ENCODE results near the gene GALNT18. TPM values are rescaled to one million over a fixed set of nuclear protein-coding genes. Genes with fewer than 3 reads are reported as not detected.

The GALNT18 gene
- total and polyA plus RNA-seq, 2 of the 4 experiments (the other 2 are of a cell fraction) = 9.5 to 11.3 TPM

GRCh38 chr11:11243590-11244469 is 378.0 kb downstream of the GALNT18 start:
- H2BK5ac ChIP-seq (ENCODE audit: low read depth, low read length, poor library complexity, severe bottlenecking) = no peak overlapping the region
- H2BK120ac ChIP-seq (ENCODE audit: low read depth, low read length) = no peak overlapping the region
- H3K36me3 ChIP-seq (ENCODE audit: control insufficient read depth, insufficient read depth, low read length) = no peaks in the 10 kb centered on the region
- CTCF ChIA-PET = no interaction called here
- no peaks in the 10 kb centered on the region; the same call in 1 of the 2 replicates for H3K9me1 ChIP-seq (ENCODE audit: insufficient read depth, low read length)
- H3K27me3 ChIP-seq (ENCODE audit: control insufficient read depth, insufficient read depth, low read length) = peaks cover 9% of the 10 kb centered on the region
- H3K4me1 ChIP-seq (ENCODE audit: control insufficient read depth, insufficient read depth, low read length) = no peaks in the 10 kb centered on the region
- no peak overlapping the region for H3K56ac ChIP-seq (ENCODE audit: extremely low read depth, insufficient read depth, low read length)
- no peak overlapping the region for H2AK9ac ChIP-seq (replicated peaks; ENCODE audit: low read depth, low read length, poor library complexity)
- H2AK5ac ChIP-seq (ENCODE audit: low read depth, low read length) = no peak overlapping the region
- POLR2A ChIA-PET (ENCODE audit: unreplicated experiment) = no interaction called here
- no peak overlapping the region for H3K18ac ChIP-seq (ENCODE audit: low read depth, low read length)
- H3K23ac ChIP-seq (ENCODE audit: low read depth, low read length) = no peak overlapping the region
- DNase-seq (no peak), ATAC-seq (ENCODE audit: low read depth) (no peak)
- H4K8ac ChIP-seq (ENCODE audit: low read depth in 2 of 2, low read length in 2 of 2) = no peak overlapping the region
- H2AFZ ChIP-seq (replicated peaks; ENCODE audit: low read length, poor library complexity) = no peak overlapping the region
- no peak overlapping the region for H2BK15ac ChIP-seq (ENCODE audit: low read depth, low read length)
- in situ Hi-C loops (cut with MboI; ENCODE audit: low sequenced_read_pairs) = no loop called here
- no peak overlapping the region for H3K14ac ChIP-seq (replicated peaks; ENCODE audit: low read depth, low read length)
- no TSS peak for BruUV-seq (replicated peaks)
- no peak overlapping the region for H3K4me3 ChIP-seq (ENCODE audit: insufficient read depth, low read depth, low read length)
- no peak overlapping the region for H3K27ac ChIP-seq (ENCODE audit: insufficient read depth, low read length)
- 18% methylated on average over 2 of the region's 9 CpGs; no CpG with 5 or more reads in 1 of the 2 experiments for WGBS, 2 experiments (ENCODE audit: extremely low coverage in 2 of 2, insufficient read length in 1 of 2)
- intact Hi-C loops (cut with micrococcal nuclease) = no loop called here
- H4K5ac ChIP-seq (ENCODE audit: low read depth, low read length) = no peak overlapping the region
- H3K4me2 ChIP-seq (ENCODE audit: low read depth, low read length) = no peak overlapping the region
- no peaks in the 10 kb centered on the region for H3K79me1 ChIP-seq (ENCODE audit: low read depth in 1 of 2, low read length in 2 of 2)
- H3K9me3 ChIP-seq (ENCODE audit: control insufficient read depth, insufficient read depth, low read length) = no peaks in the 10 kb centered on the region
- H3K9ac ChIP-seq (ENCODE audit: low read depth, low read length) = no peak overlapping the region
- dilution Hi-C loops (cut with HindIII; ENCODE audit: low sequenced_read_pairs, unreplicated experiment) = no loop called here
- H4K91ac ChIP-seq (ENCODE audit: insufficient read depth, low read depth, low read length) = no peak overlapping the region
- H2BK20ac ChIP-seq (ENCODE audit: low read depth, low read length) = no peak overlapping the region
- no peak overlapping the region for H3K4ac ChIP-seq (ENCODE audit: low read depth, low read length)
- no peaks in the 10 kb centered on the region for H4K20me1 ChIP-seq (ENCODE audit: insufficient read depth, low read length)
- TF ChIP-seq BHLHE40 (IDR thresholded peaks at IDR 0.05; ENCODE audit: low read depth, low read length) = no peak
- no peak for TF ChIP-seq ELK1 (IDR thresholded peaks at IDR 0.05; ENCODE audit: borderline replicate concordance, low read depth, low read length)
- no peak for TF ChIP-seq MAFK (IDR thresholded peaks at IDR 0.05; ENCODE audit: low read depth, low read length)
- no peak for TF ChIP-seq MXI1 (IDR thresholded peaks at IDR 0.05; ENCODE audit: borderline replicate concordance, low read depth, low read length)
- no peak for TF ChIP-seq CHD1 (IDR thresholded peaks at IDR 0.05; ENCODE audit: low read depth, low read length)
- TF ChIP-seq SMC3 (IDR thresholded peaks at IDR 0.05; ENCODE audit: low read depth, low read length) = no peak
- no peak for TF ChIP-seq RAD21 (IDR thresholded peaks at IDR 0.05; ENCODE audit: low read length)
- no peak for TF ChIP-seq MAZ (IDR thresholded peaks at IDR 0.05; ENCODE audit: borderline replicate concordance, low read depth, low read length)
- no peak for TF ChIP-seq CEBPB (IDR thresholded peaks at IDR 0.05; ENCODE audit: low read depth, low read length)
- TF ChIP-seq RCOR1 (IDR thresholded peaks at IDR 0.05; ENCODE audit: insufficient replicate concordance, low read length) = no peak
- no peak for TF ChIP-seq POLR2A (IDR thresholded peaks at IDR 0.05; ENCODE audit: low read depth, low read length)
- TF ChIP-seq NFE2L2 (IDR thresholded peaks at IDR 0.05; ENCODE audit: low read depth, low read length) = no peak
- TF ChIP-seq USF2 (IDR thresholded peaks at IDR 0.05; ENCODE audit: low read depth, low read length) = no peak
- no peak for TF ChIP-seq FOS (IDR thresholded peaks at IDR 0.05; ENCODE audit: low read depth, low read length)
- TF ChIP-seq RFX5 (IDR thresholded peaks at IDR 0.05; ENCODE audit: low read depth, low read length) = no peak

Data from IMR-90 (cell line).